OCI-LY7 (cell line): ENCODE results near the gene EPHB4. TPM values are rescaled to one million over a fixed set of nuclear protein-coding genes. Genes with fewer than 3 reads are reported as not detected.

ENCODE experiments used
- BruUV-seq: library from RNA; stranded (reverse); fragments of 400-500 nt; replicated peaks from 2 replicates; lab custom pipeline; 2021; lab: Mats Ljungman, UMichigan
- CTCF ChIA-PET: fragments of 300-600 bp; sonication (Branson Sonifier 250); formaldehyde crosslinking; loops from one replicate; lab custom pipeline; 2022; ENCODE audit warnings: antibody characterized with exemption; ENCODE audit not compliant: unreplicated experiment; lab: Charles Lee
- POLR2A ChIA-PET: fragments of 300-600 bp; sonication (Branson Sonifier 250); formaldehyde crosslinking; loops from one replicate; lab custom pipeline; 2022; ENCODE audit warnings: antibody characterized with exemption; lab: Charles Lee
- DNase-seq: peaks from one replicate; pipeline ENCODE4 v3.0.0-alpha.2; 2015; ENCODE audit warnings: low spot score
- H2AFZ ChIP-seq: fragments of 200-600 bp; sonication (generic), shearing (Covaris generic); 2 replicates; pipeline ENCODE4 v1.6.1; 2014; ENCODE audit warnings: mild to moderate bottlenecking, antibody characterized with exemption, low read length, moderate library complexity
- H3K27ac ChIP-seq: fragments of 200-600 bp; sonication (generic); 2 replicates; pipeline ENCODE4 v1.5.1; 2014; ENCODE audit warnings: mixed run types, low read depth, mild to moderate bottlenecking, moderate library complexity, low read length, inconsistent platforms; ENCODE audit not compliant: poor library complexity, severe bottlenecking
- H3K36me3 ChIP-seq: fragments of 200-600 bp; sonication (generic); 2 replicates; pipeline ENCODE4 v1.6.1; 2014; ENCODE audit warnings: mild to moderate bottlenecking, antibody characterized with exemption, low read length, moderate library complexity, mixed read lengths; ENCODE audit not compliant: insufficient read depth
- H3K4me1 ChIP-seq: fragments of 200-600 bp; sonication (generic); 2 replicates; pipeline ENCODE4 v1.5.1; 2014; ENCODE audit warnings: mild to moderate bottlenecking, low read length; ENCODE audit not compliant: insufficient read depth, poor library complexity, severe bottlenecking
- H3K4me2 ChIP-seq: fragments of 200-600 bp; sonication (generic); 2 replicates; pipeline ENCODE4 v1.6.1; 2014; ENCODE audit warnings: mild to moderate bottlenecking, low read length
- H3K4me3 ChIP-seq: fragments of 200-600 bp; sonication (generic); 2 replicates; pipeline ENCODE4 v1.5.1; 2014; ENCODE audit warnings: mild to moderate bottlenecking, low read depth, low read length; ENCODE audit not compliant: poor library complexity, severe bottlenecking
- H3K79me2 ChIP-seq: fragments of 200-600 bp; sonication (generic); 2 replicates; pipeline ENCODE4 v1.6.1; 2016; ENCODE audit warnings: low read depth, mild to moderate bottlenecking, low read length, moderate library complexity, mixed read lengths; ENCODE audit not compliant: insufficient read depth
- H3K9me2 ChIP-seq: fragments of 200-600 bp; sonication (generic); 2 replicates; pipeline ENCODE4 v1.6.1; 2016; ENCODE audit warnings: mild to moderate bottlenecking, low read length, mixed read lengths; ENCODE audit not compliant: insufficient read depth
- H3K9me3 ChIP-seq: fragments of 200-600 bp; sonication (generic); 2 replicates; pipeline ENCODE4 v1.6.1; 2014; ENCODE audit warnings: mild to moderate bottlenecking, mixed run types, low read length, mixed read lengths
- H4K20me1 ChIP-seq: fragments of 200-600 bp; sonication (generic); 2 replicates; pipeline ENCODE4 v1.6.1; 2014; ENCODE audit warnings: mild to moderate bottlenecking, antibody characterized with exemption, low read length, moderate library complexity, mixed read lengths; ENCODE audit not compliant: insufficient read depth
- EZH2phosphoT487 ChIP-seq: fragments of 200-600 bp; sonication (generic); IDR thresholded peaks from 2 replicates; pipeline ENCODE4 v1.6.1; 2018; ENCODE audit warnings: low read depth, borderline replicate concordance, mild to moderate bottlenecking, mixed run types, antibody characterized with exemption, low read length, moderate library complexity, mixed read lengths
- intact Hi-C: fragments of 100-400 bp; cut with micrococcal nuclease; formaldehyde crosslinking; loops from one replicate; pipeline ENCODE4 v1.10.0; 2022; ENCODE audit not compliant: unreplicated experiment
- total RNA-seq, 2 experiments: library from RNA; depleted of rRNA in 1 of 2; stranded (reverse); fragments of >200 nt in 1 of 2; shearing (Covaris generic) in 1 of 2; gene quantifications; 2 replicates each; pipeline ENCODE4 v1.2.3, GENCODE V29; 2014 to 2022
- TF ChIP-seq, protein P1 (sequence below): fragments of 200-600 bp; sonication (generic); conservative IDR thresholded peaks from 2 replicates; pipeline ENCODE4 v1.5.1; 2014; ENCODE audit warnings: mild to moderate bottlenecking, antibody characterized with exemption, low read length, moderate library complexity, mixed read lengths

The EPHB4 gene
- total RNA-seq, 2 experiments from 2014 or later, result 4.2 to 7.3 TPM

DNA sequence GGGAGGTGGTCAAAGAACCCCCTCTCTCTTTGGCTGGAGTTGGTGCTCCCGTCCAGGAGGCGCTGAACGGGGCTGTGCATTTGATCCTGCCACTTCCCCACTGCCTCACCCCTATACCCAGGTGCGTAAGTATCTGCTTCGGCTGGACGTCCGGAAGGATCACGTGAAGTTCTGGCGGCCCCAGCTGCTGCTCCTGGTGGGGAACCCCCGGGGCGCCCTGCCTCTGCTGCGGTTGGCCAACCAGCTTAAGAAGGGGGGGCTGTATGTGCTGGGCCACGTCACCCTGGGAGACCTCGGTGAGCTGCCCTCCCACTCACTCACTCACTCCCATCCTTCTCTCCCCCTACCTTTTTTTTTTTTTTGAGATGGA lies 34.3 kb upstream of the EPHB4 start:
- ChIA-PET CTCF (no interaction called here), POLR2A (no interaction called here)
- Histone ChIP-seq H3K27ac (no peak overlapping the region), H3K36me3 (peaks cover 29% of the 10 kb centered on the region), H3K4me3 (no peak overlapping the region), H3K9me3 (no peaks in the 10 kb centered on the region), H2AFZ (no peak overlapping the region), H4K20me1 (no peaks in the 10 kb centered on the region), H3K79me2 (no peaks in the 10 kb centered on the region), H3K9me2 (no peaks in the 10 kb centered on the region), H3K4me1 (peaks cover 1% of the 10 kb centered on the region), H3K4me2 (no peak overlapping the region)
- no TSS peak for BruUV-seq
- TF ChIP-seq, protein P1, sequence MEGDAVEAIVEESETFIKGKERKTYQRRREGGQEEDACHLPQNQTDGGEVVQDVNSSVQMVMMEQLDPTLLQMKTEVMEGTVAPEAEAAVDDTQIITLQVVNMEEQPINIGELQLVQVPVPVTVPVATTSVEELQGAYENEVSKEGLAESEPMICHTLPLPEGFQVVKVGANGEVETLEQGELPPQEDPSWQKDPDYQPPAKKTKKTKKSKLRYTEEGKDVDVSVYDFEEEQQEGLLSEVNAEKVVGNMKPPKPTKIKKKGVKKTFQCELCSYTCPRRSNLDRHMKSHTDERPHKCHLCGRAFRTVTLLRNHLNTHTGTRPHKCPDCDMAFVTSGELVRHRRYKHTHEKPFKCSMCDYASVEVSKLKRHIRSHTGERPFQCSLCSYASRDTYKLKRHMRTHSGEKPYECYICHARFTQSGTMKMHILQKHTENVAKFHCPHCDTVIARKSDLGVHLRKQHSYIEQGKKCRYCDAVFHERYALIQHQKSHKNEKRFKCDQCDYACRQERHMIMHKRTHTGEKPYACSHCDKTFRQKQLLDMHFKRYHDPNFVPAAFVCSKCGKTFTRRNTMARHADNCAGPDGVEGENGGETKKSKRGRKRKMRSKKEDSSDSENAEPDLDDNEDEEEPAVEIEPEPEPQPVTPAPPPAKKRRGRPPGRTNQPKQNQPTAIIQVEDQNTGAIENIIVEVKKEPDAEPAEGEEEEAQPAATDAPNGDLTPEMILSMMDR, result no peak
- TF ChIP-seq EZH2phosphoT487, result no peak
- DNase-seq, result no peak
- intact Hi-C loops, result no loop called here

DNA sequence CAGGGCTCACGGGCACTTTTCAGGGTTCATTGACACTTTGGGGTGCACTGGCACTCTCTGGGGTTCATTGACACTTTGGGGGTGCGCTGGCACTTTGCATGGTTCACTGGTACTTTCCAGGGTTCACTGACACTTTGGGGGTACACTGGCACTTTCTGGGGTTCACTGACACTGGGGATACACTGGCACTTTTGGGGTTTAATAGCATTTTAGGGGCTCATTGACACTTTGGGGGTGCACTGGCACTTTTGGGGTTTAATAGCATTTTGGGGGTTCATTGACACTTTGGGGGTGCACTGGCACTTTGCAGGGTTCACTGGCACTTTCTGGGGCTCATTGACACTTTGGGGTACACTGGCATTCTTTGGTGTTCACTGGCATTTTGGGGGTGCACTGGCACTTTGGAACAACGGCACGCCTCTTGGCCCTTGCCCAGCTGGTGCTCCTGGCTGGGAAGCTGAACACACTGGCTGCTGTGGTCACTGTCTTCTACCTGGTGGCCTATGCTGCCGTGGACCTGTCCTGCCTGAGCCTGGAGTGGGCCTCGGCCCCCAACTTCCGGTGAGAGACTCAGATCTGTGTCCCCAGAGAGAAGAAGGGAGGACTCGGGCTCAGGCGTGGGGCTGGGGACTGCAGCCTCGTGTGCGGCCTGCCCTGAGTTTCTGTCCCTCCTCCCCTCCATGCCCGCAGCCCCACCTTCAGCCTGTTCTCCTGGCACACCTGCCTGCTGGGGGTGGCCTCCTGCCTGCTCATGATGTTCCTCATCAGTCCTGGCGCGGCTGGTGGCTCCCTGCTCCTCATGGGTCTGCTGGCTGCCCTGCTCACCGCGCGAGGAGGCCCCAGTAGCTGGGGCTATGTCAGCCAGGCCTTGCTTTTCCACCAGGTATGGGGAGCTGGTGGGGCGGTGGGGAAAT lies 33.6 kb upstream of the EPHB4 start:
- CTCF ChIA-PET, result no interaction called here
- Histone ChIP-seq H3K4me2 (no peak overlapping the region), H4K20me1 (no peaks in the 10 kb centered on the region), H3K27ac (no peak overlapping the region), H3K36me3 (peaks cover 29% of the 10 kb centered on the region), H3K79me2 (no peaks in the 10 kb centered on the region), H3K4me3 (no peak overlapping the region), H3K9me2 (no peaks in the 10 kb centered on the region), H3K9me3 (no peaks in the 10 kb centered on the region), H3K4me1 (no peaks in the 10 kb centered on the region), H2AFZ (no peak overlapping the region)
- TF ChIP-seq EZH2phosphoT487, result no peak
- TF ChIP-seq, protein P1, result no peak
- POLR2A ChIA-PET, result no interaction called here
- no peak for DNase-seq
- intact Hi-C loops, result no loop called here
- no TSS peak for BruUV-seq

DNA sequence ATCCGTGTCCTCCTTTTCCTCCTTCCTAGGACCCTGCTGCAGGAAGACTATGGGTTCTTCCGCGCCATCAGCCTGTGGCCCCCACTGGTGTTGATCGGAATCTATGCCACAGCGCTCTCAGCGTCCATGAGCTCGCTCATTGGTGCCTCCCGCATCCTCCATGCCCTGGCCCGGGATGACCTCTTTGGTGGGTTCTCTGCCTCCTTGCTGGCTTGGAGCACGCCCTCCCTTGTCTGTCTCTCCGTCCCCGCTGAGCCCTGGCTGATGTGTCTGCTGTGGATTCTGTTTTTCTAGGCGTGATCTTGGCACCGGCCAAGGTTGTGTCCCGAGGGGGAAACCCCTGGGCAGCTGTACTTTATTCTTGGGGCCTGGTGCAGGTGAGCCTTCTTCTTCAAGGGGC lies 32.5 kb upstream of the EPHB4 start:
- TF ChIP-seq, protein P1, result no peak
- TF ChIP-seq EZH2phosphoT487, result no peak
- Histone ChIP-seq H3K4me2 (no peak overlapping the region), H4K20me1 (no peaks in the 10 kb centered on the region), H2AFZ (no peak overlapping the region), H3K36me3 (peaks cover 26% of the 10 kb centered on the region), H3K4me1 (no peaks in the 10 kb centered on the region), H3K79me2 (no peaks in the 10 kb centered on the region), H3K27ac (no peak overlapping the region), H3K9me3 (no peaks in the 10 kb centered on the region), H3K9me2 (no peaks in the 10 kb centered on the region), H3K4me3 (no peak overlapping the region)
- intact Hi-C loops, result no loop called here
- ChIA-PET CTCF (interaction anchor here (0.6 kb wide), 1 partner anchor 73 kb away, joined by 3 read pairs; no protein-coding TSS in a partner anchor), POLR2A (no interaction called here)
- no TSS peak for BruUV-seq
- DNase-seq, result no peak
